ENCODE results near the gene THBS4. TPM values are rescaled to one million over a fixed set of nuclear protein-coding genes. Genes with fewer than 3 reads are reported as not detected.

Gene THBS4
- total and polyA plus RNA-seq, 10 of the 15 experiments (the other 5 are each of a cell fraction or from before 2014, with no cell fraction given): 0.31 to 1.7 (median 0.75) TPM

DNA sequence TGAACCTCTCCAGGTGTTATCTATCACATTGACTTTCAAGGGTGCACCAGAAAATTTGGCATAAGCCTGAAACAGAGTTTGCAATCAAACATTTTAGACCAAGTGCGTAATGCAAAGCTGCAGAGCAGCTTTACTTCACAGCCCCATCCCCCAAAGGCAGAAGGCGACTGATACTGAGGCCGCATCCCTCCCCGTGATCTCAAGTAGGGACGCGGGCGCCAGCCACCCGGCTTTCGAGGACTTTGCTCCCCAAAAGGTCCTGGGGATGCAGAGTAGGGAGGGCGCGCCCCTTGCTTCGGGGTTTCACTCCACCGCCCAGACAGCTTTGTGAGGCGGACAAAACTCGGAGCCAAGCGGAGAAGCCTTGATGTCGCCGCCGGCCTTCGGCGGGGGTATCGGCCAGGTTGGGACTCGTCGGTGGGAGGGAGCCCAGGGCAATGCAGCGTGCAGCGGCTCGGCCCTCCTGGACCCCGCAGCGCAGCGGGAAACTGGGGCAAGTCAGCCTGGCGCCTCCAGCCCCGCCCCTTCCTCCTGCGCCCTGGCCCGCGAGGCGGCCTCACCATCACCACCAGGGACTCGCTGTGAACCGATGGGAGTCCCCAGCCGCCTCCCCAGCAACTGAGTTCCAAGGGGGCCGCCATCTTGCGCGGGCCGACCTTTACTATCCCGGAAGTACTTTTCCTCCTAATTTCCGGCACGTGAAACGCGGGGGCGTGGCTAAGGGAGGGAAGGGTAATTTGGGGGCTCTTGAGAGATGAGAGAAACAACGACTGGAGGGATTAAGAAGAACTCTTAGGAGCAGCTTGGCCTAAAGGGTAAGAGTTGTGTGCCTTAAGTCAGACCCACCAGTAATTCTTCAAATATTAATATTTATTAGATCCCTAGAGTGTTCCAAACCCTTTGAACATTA, 44.3 kb upstream of the THBS4 start, which contains the start of gene MTX3 (continued):
- TF ChIP-seq E4F1 (IDR thresholded peaks at IDR 0.05; ENCODE audit: borderline replicate concordance, partially characterized antibody) (no peak), RBBP5 (conservative IDR thresholded peaks at IDR 0.05) (0 out of 2 replicates have a peak, but pooled peaks have one; percentile 50), PML (IDR thresholded peaks at IDR 0.05; ENCODE audit: low read length) (no peak; the same call in 1 of the 2 replicates), KDM1A (IDR thresholded peaks at IDR 0.05; ENCODE audit: borderline replicate concordance) (no peak), ATF7 (IDR thresholded peaks at IDR 0.05; ENCODE audit: low read depth) (no peak), ZSCAN29 (IDR thresholded peaks at IDR 0.05) (no peak), MTA3 (IDR thresholded peaks at IDR 0.05; ENCODE audit: borderline replicate concordance, low read length) (no peak), RAD51 (IDR thresholded peaks at IDR 0.05) (peak; percentile 75), TBL1XR1 (IDR thresholded peaks at IDR 0.05; ENCODE audit: low read depth, low read length) (peak; percentile 61; the same call in 1 of the 2 replicates), ZBTB11 (CRISPR knock-in tag; IDR thresholded peaks at IDR 0.05) (no peak), PBX3 (IDR thresholded peaks at IDR 0.05; ENCODE audit: insufficient replicate concordance, low read depth, low read length) (no peak), ELK1 (IDR thresholded peaks at IDR 0.05; ENCODE audit: low read depth, low read length) (no peak), KAT2A (conservative IDR thresholded peaks at IDR 0.05; ENCODE audit: control insufficient read depth, low read depth, low read length) (no peak)
- TF ChIP-seq, protein P1, sequence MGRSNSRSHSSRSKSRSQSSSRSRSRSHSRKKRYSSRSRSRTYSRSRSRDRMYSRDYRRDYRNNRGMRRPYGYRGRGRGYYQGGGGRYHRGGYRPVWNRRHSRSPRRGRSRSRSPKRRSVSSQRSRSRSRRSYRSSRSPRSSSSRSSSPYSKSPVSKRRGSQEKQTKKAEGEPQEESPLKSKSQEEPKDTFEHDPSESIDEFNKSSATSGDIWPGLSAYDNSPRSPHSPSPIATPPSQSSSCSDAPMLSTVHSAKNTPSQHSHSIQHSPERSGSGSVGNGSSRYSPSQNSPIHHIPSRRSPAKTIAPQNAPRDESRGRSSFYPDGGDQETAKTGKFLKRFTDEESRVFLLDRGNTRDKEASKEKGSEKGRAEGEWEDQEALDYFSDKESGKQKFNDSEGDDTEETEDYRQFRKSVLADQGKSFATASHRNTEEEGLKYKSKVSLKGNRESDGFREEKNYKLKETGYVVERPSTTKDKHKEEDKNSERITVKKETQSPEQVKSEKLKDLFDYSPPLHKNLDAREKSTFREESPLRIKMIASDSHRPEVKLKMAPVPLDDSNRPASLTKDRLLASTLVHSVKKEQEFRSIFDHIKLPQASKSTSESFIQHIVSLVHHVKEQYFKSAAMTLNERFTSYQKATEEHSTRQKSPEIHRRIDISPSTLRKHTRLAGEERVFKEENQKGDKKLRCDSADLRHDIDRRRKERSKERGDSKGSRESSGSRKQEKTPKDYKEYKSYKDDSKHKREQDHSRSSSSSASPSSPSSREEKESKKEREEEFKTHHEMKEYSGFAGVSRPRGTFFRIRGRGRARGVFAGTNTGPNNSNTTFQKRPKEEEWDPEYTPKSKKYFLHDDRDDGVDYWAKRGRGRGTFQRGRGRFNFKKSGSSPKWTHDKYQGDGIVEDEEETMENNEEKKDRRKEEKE (IDR thresholded peaks at IDR 0.05): no peak

Measured in GM12878 (cell line).